BJ (cell line): ENCODE results near the gene LRRC32. TPM values are rescaled to one million over a fixed set of nuclear protein-coding genes. Genes with fewer than 3 reads are reported as not detected.
A peak's percentile ranks its signal among the peaks of the same experiment; 100 is the strongest.

Source experiments
- CTCF ChIA-PET: fragments of 350-600 bp; formaldehyde crosslinking; extraction: SDS; loops from one replicate; lab custom pipeline; 2021; ENCODE audit warnings: antibody characterized with exemption, inconsistent platforms; lab: Yijun Ruan, JAX
- POLR2A ChIA-PET: fragments of 300-600 bp; sonication (Branson Sonifier 250); formaldehyde crosslinking; extraction: SDS; loops from one replicate; lab custom pipeline; 2021; ENCODE audit warnings: antibody characterized with exemption; lab: Charles Lee
- DNase-seq: peaks from one replicate; pipeline ENCODE4 v3.0.0-alpha.2; 2011; ENCODE audit warnings: low read depth
- H3K27me3 ChIP-seq: 2 replicates; pipeline ENCODE4 v1.6.0; 2011; ENCODE audit warnings: low read length; ENCODE audit not compliant: control insufficient read depth, insufficient read depth
- H3K36me3 ChIP-seq: 2 replicates; pipeline ENCODE4 v1.5.1; 2011; ENCODE audit warnings: low read length; ENCODE audit not compliant: control insufficient read depth, insufficient read depth
- H3K4me3 ChIP-seq: 2 replicates; pipeline ENCODE4 v1.5.1; 2011; ENCODE audit warnings: low read depth, mild to moderate bottlenecking, control low read depth, low read length
- polyA plus RNA-seq: library from polyadenylated mRNA; depleted of rRNA; stranded (reverse); fragments of >200 nt; gene quantifications from 2 replicates; pipeline ENCODE4 v1.2.3, GENCODE V29; 2011
- TF ChIP-seq, protein P1 (sequence below): IDR thresholded peaks from 2 replicates; pipeline ENCODE4 v1.5.1; 2011; ENCODE audit warnings: low read depth, mild to moderate bottlenecking, control low read depth, inconsistent platforms, low read length, moderate library complexity; ENCODE audit not compliant: insufficient read depth

Gene LRRC32
- polyA plus RNA-seq, 1 experiment, result 1.9 TPM

DNA sequence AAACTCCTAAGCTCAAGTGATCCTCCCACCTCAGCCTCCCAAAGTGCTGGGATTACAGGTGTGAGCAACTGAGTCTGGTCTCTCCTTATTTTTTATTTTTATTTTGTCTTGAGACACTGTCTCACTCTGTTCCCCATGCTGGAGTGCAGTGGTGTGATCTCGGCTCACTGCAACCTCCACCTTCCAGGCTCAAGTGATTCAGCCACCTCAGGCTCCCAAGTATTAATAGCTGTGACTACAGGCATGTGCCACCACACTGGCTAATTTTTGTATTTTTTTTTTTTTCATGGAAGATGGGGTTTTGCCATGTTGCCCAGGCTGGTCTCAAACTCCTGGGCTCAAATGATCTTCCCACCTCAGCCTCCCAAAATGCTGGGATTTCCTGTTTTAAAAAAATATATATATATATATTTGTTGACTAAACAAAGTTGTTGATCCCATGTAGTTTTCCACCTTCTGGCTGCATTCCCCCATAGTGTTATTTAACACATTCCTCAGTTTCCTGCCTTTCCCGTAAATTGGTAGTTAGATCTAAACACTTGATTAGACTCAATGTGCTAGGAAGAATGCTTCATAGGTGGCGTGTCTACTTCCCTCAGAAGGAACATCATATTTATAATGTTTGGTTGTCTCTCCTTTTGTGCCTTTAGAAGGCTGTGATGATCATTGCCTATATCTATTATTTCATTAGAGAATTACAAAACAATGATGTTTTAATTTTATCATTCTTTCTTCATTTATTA lies 38.8 kb downstream of the LRRC32 start:
- TF ChIP-seq, protein P1, sequence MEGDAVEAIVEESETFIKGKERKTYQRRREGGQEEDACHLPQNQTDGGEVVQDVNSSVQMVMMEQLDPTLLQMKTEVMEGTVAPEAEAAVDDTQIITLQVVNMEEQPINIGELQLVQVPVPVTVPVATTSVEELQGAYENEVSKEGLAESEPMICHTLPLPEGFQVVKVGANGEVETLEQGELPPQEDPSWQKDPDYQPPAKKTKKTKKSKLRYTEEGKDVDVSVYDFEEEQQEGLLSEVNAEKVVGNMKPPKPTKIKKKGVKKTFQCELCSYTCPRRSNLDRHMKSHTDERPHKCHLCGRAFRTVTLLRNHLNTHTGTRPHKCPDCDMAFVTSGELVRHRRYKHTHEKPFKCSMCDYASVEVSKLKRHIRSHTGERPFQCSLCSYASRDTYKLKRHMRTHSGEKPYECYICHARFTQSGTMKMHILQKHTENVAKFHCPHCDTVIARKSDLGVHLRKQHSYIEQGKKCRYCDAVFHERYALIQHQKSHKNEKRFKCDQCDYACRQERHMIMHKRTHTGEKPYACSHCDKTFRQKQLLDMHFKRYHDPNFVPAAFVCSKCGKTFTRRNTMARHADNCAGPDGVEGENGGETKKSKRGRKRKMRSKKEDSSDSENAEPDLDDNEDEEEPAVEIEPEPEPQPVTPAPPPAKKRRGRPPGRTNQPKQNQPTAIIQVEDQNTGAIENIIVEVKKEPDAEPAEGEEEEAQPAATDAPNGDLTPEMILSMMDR, result no peak
- H3K4me3 ChIP-seq, result no peak overlapping the region
- ChIA-PET POLR2A (no interaction called here), CTCF (no interaction called here)
- no peaks in the 10 kb centered on the region for H3K36me3 ChIP-seq
- DNase-seq, result no peak
- H3K27me3 ChIP-seq, result peaks cover 3% of the 10 kb centered on the region

DNA sequence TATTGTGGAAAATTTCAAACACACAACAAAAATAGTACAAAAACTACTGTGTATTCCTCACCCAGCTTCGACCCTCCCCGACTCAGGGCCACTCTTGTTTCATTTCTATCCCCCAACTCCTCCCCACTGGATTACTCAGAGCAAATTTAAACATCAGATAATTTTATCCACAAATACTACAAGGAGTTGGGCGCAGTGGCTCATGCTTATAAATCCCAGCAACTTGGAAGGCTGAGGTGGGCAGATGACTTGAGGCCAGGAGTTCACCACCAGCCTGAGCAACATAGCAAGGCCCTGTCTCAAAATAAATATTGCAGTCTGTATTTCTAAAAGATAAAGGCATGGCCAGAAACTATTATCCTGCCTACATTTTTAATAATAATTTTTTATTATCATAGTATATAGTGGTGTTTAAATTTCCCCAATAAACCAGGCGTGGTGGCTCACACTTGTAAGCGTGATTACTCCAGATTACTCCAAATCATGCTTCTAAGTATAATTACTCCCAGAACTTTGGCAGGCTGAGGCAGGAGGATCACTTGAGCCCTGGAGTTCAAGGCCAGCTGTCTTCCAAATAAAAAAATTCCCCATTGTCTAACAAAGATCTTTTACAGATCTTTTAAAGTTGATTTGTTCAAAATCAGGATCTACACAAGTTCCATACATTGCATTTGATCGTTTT lies 39.8 kb downstream of the LRRC32 start:
- TF ChIP-seq, protein P1, result no peak
- CTCF ChIA-PET, result interaction anchor here (1.7 kb wide), 1 partner anchor 50 kb away, joined by 4 read pairs; no protein-coding TSS in a partner anchor
- POLR2A ChIA-PET, result no interaction called here
- no peak for DNase-seq
- Histone ChIP-seq H3K36me3 (no peaks in the 10 kb centered on the region), H3K4me3 (no peak overlapping the region), H3K27me3 (peaks cover 3% of the 10 kb centered on the region)

DNA sequence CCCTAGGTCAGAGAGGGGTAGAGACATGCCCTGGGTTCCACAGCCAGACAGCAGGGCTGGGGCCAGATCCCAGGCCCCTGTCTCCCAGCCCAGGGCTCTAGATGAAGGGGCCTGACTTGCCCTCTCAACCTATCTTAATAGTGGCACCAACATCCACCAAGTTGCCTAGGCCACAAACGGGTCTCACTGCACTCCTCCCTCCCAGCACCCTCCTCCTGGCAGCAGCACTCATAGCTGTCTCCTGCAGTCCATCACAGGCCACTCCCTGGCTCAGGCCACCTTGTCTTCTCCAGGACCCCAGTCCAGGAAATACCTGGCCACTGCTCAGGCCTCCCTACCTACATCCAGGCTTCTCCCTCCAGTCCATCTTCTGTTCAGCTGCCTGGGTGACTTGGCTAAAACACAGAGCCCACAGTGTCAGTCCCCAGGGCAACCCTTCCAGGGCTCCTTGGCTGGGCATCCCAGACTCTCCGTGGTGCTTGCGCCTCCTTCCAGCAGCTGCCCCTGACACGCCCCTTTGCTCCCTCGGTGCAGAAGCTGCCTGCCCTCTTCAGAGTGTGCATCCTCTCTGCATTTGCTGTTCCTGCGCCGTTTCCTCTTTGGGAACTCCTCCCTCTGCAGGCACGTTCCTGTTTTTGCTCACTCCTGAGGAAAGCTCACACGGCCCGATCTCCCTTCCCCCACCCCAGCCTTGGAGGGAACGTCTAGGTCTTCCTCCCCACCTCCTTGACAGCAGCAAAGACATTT lies 40.5 kb downstream of the LRRC32 start:
- DNase-seq, result no peak
- H3K4me3 ChIP-seq, result no peak overlapping the region

DNA sequence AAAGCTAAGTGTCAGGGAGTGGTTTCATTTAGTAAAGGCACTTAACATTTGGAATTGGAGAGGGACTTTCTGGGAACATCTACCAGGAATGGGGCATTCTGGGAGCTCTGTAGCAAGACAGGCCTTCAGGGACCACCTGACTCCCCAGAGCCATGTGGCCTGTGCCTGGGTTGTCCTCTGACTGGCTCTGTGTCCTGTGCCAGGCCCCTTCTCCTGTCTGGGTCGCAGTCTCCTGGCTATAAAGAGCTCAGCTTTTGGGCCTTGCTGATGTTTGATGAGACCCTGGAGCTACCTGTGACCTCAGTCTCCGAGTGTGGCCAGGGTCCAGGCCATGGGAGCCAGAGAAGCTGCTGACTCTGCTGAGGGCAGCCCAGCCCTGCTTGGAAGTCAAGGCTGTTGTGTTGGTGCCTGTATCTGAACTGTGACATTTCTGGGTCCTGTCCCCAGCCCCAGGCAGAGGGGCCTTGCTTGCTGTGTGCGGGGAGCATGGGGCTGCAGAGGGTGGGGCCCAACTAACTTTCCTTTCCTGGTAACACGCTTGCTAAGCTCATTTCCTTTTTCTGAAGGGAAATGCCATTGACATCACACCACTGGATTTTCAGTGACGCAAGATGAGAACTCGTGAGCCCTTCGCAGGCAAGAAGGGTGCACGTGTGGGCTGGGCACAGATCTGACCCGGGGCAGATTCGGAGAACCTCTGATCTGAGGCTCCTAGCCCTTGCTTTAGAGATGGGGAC lies 41.3 kb downstream of the LRRC32 start:
- Histone ChIP-seq H3K4me3 (no peak overlapping the region), H3K36me3 (no peaks in the 10 kb centered on the region), H3K27me3 (no peaks in the 10 kb centered on the region)
- no peak for DNase-seq
- POLR2A ChIA-PET, result interaction anchor here (0.6 kb wide), 1 partner anchor 69 kb away, joined by 4 read pairs; no protein-coding TSS in a partner anchor
- CTCF ChIA-PET, result interaction anchor here (0.6 to 1.7 kb wide), 3 partner anchors 40 to 1771 kb away, joined by 3 to 4 read pairs (median 3); no protein-coding TSS in a partner anchor
- TF ChIP-seq, protein P1, result no peak

More for the DNA sequence above, 40.5 kb downstream of the LRRC32 start:
- Histone ChIP-seq H3K36me3 (no peaks in the 10 kb centered on the region), H3K27me3 (0 out of 2 replicates have a peak, but pooled peaks cover 1% of the 10 kb centered on the region)
- ChIA-PET POLR2A (interaction anchor here (0.6 kb wide), 1 partner anchor 69 kb away, joined by 4 read pairs; no protein-coding TSS in a partner anchor), CTCF (interaction anchor here (0.8 to 1.7 kb wide), 2 partner anchors 39 to 50 kb away, joined by 3 to 4 read pairs; no protein-coding TSS in a partner anchor)
- TF ChIP-seq, protein P1, result peak; percentile 18; the same call in 1 of the 2 replicates
